CD8-positive, alpha-beta memory T cell (primary cell): ENCODE data around the gene SENP3. TPM values are rescaled to one million over a fixed set of nuclear protein-coding genes. Genes with fewer than 3 reads are reported as not detected.

ENCODE experiments used
- CTCF ChIA-PET: fragments of 350-600 bp; sonication (Branson Sonifier 250); formaldehyde crosslinking; loops from one replicate; lab custom pipeline; 2021; ENCODE audit warnings: antibody characterized with exemption; lab: Charles Lee
- POLR2A ChIA-PET: fragments of 350-600 bp; sonication (Branson Sonifier 250); formaldehyde crosslinking; loops from one replicate; lab custom pipeline; 2021; ENCODE audit warnings: antibody characterized with exemption; lab: Charles Lee
- DNase-seq, 5 donors: peaks; one replicate each; pipeline versions ENCODE4 v3.0.0 to v3.0.0-alpha.2; 2020 to 2022; ENCODE audit warnings: mixed read lengths in 1 of 5
- H3K27ac ChIP-seq: one replicate; pipeline ENCODE4 v1.7.0; 2013; ENCODE audit warnings: low read depth, mild to moderate bottlenecking, low read length, moderate library complexity
- H3K27me3 ChIP-seq: 2 replicates; pipeline ENCODE4 v1.7.0; 2013; ENCODE audit warnings: low read length, mild to moderate bottlenecking; ENCODE audit not compliant: insufficient read depth, poor library complexity, severe bottlenecking
- H3K36me3 ChIP-seq: 2 replicates; pipeline ENCODE4 v1.7.0; 2013; ENCODE audit warnings: mild to moderate bottlenecking, low read length, moderate library complexity; ENCODE audit not compliant: insufficient read depth
- H3K4me1 ChIP-seq: 2 replicates; pipeline ENCODE4 v1.7.0; 2013; ENCODE audit warnings: mild to moderate bottlenecking, low read length, moderate library complexity; ENCODE audit not compliant: insufficient read depth
- H3K4me3 ChIP-seq: 2 replicates; pipeline ENCODE4 v1.7.0; 2013; ENCODE audit warnings: mild to moderate bottlenecking, low read length
- H3K9me3 ChIP-seq: 2 replicates; pipeline ENCODE4 v1.7.0; 2013; ENCODE audit warnings: mild to moderate bottlenecking, low read length
- H3K27ac Mint-ChIP-seq, 8 donors: one replicate each; pipeline ENCODE4 v1.8.0; 2020 to 2021; ENCODE audit warnings: mixed read lengths in 8 of 8, mild to moderate bottlenecking in 6 of 8, inconsistent platforms in 3 of 8, moderate library complexity in 3 of 8
- H3K27me3 Mint-ChIP-seq, 2 donors: one replicate each; pipeline ENCODE4 v1.8.0; 2020 to 2021; ENCODE audit warnings: mixed read lengths in 2 of 2, mild to moderate bottlenecking in 1 of 2, moderate library complexity in 1 of 2
- H3K36me3 Mint-ChIP-seq, 3 donors: one replicate each; pipeline ENCODE4 v1.8.0; 2020 to 2021; ENCODE audit warnings: mixed read lengths in 3 of 3, inconsistent platforms in 1 of 3, mild to moderate bottlenecking in 1 of 3
- H3K4me1 Mint-ChIP-seq, 3 donors: one replicate each; pipeline ENCODE4 v1.8.0; 2020 to 2021; ENCODE audit warnings: mixed read lengths in 3 of 3, inconsistent platforms in 1 of 3, mild to moderate bottlenecking in 1 of 3
- H3K4me3 Mint-ChIP-seq, 7 donors: one replicate each; pipeline ENCODE4 v1.8.0; 2020 to 2021; ENCODE audit warnings: mixed read lengths in 7 of 7, mild to moderate bottlenecking in 6 of 7, moderate library complexity in 4 of 7, inconsistent platforms in 2 of 7
- H3K9me3 Mint-ChIP-seq, 5 donors: one replicate each; pipeline ENCODE4 v1.8.0; 2020 to 2022; ENCODE audit warnings: mixed read lengths in 5 of 5, mild to moderate bottlenecking in 3 of 5, moderate library complexity in 2 of 5, inconsistent platforms in 1 of 5
- polyA plus RNA-seq: library from polyadenylated mRNA; unstranded; fragments of 300-500 nt; fragmentation: Illumina TruSeq; gene quantifications from one replicate; pipeline ENCODE4 v1.2.3, GENCODE V29; 2021
- total RNA-seq, 2 experiments: library from RNA; stranded (reverse); gene quantifications; one replicate each; pipeline ENCODE4 v1.2.3, GENCODE V29; 2021

The SENP3 gene
- total and polyA plus RNA-seq, 3 experiments from 2014 or later: 12.0 to 121 (median 111) TPM

DNA sequence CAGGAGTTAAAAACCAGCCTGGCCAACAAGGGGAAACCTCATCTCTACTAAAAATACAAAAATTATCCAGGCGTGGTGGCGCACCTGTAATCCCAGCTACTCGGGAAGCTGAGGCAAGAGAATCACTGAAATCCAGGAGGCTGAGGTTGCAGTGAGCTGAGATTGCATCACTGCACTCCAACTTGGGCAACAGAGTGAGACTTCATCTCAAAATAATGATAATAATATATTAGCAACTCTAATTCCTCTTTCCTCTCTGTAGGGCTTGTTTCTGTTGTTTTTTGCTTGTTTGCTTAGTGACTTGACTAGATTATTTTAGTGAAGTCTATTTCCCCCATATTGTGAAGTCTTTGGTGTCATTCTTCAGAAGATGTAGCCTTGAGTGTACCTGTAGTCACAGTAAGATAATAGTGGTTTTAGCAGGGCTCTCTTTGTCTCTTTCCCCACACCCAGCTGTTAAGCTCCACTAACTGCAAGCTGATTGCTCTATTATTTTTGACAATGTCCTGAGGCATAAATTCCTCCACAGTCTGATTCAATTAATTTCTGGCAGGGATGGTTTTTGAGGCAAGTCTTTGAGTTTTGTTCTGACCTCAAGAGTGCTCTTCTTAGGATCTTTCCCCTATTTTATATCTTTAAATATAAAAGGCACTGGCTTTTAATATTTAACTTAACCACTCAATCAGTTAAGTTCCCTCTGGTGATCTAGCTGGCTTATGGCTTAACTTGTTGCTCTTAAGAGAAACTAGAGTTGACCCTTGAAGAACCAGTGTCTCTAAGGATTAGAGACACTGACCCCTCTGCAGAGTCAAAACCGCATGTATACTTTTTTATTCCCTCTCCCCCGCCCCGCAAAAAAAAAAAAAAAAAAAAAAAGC is 31.5 kb upstream of the SENP3 start:
- H3K4me3 ChIP-seq: no peak overlapping the region
- H3K4me1 ChIP-seq: no peaks in the 10 kb centered on the region
- Mint-ChIP-seq H3K4me3 (no peak overlapping the region), H3K27me3 (no peaks in the 10 kb centered on the region), H3K27ac (no peak overlapping the region), H3K36me3 (peaks cover 2 to 4% (median 2%) of the 10 kb centered on the region in 3 donors), H3K4me1 (no peaks in the 10 kb centered on the region), H3K9me3 (peaks cover 5 to 23% (median 18%) of the 10 kb centered on the region in 5 donors)
- ChIA-PET CTCF (no interaction called here), POLR2A (no interaction called here)
- H3K27me3 ChIP-seq: no peaks in the 10 kb centered on the region
- H3K36me3 ChIP-seq: no peaks in the 10 kb centered on the region
- DNase-seq: no peak
- H3K27ac ChIP-seq: no peak overlapping the region
- H3K9me3 ChIP-seq: no peaks in the 10 kb centered on the region

- Histone ChIP-seq H3K4me3 (no peak overlapping the region), H3K4me1 (no peaks in the 10 kb centered on the region), H3K9me3 (no peaks in the 10 kb centered on the region), H3K27ac (no peak overlapping the region), H3K36me3 (no peaks in the 10 kb centered on the region), H3K27me3 (no peaks in the 10 kb centered on the region)
- no peaks in the 10 kb centered on the region for H3K9me3 Mint-ChIP-seq
- POLR2A ChIA-PET: no interaction called here
- CTCF ChIA-PET: no interaction called here
- no peak for DNase-seq
- H3K36me3 Mint-ChIP-seq: no peaks in the 10 kb centered on the region
- no peak overlapping the region for H3K27ac Mint-ChIP-seq
- no peaks in the 10 kb centered on the region for H3K4me1 Mint-ChIP-seq
- peaks cover 6 to 11% of the 10 kb centered on the region in 2 donors for H3K27me3 Mint-ChIP-seq
- no peak overlapping the region for H3K4me3 Mint-ChIP-seq
Observed at GRCh38 chr17:7538050-7538449, 23.7 kb upstream of the SENP3 start.

GRCh38 chr17:7538891-7539545 is 22.7 kb upstream of the SENP3 start:
- DNase-seq: no peak
- ChIA-PET POLR2A (no interaction called here), CTCF (no interaction called here)
- Mint-ChIP-seq H3K27ac (no peak overlapping the region), H3K4me1 (no peaks in the 10 kb centered on the region), H3K9me3 (no peaks in the 10 kb centered on the region), H3K27me3 (peaks cover 8 to 11% of the 10 kb centered on the region in 2 donors), H3K36me3 (no peaks in the 10 kb centered on the region), H3K4me3 (no peak overlapping the region)
- H3K4me3 ChIP-seq: no peak overlapping the region
- H3K27me3 ChIP-seq: no peaks in the 10 kb centered on the region
- H3K9me3 ChIP-seq: no peaks in the 10 kb centered on the region
- no peak overlapping the region for H3K27ac ChIP-seq
- H3K4me1 ChIP-seq: no peaks in the 10 kb centered on the region
- no peaks in the 10 kb centered on the region for H3K36me3 ChIP-seq

- Histone ChIP-seq H3K27ac (no peak overlapping the region), H3K27me3 (no peaks in the 10 kb centered on the region), H3K4me1 (no peaks in the 10 kb centered on the region), H3K36me3 (no peaks in the 10 kb centered on the region), H3K9me3 (no peaks in the 10 kb centered on the region), H3K4me3 (no peak overlapping the region)
- Mint-ChIP-seq H3K4me1 (no peaks in the 10 kb centered on the region), H3K9me3 (no peaks in the 10 kb centered on the region), H3K27me3 (peaks cover 8 to 11% of the 10 kb centered on the region in 2 donors), H3K4me3 (no peak overlapping the region), H3K27ac (peak overlapping the region in 1 of 8 donors; percentile 54), H3K36me3 (no peaks in the 10 kb centered on the region)
- DNase-seq: no peak
- ChIA-PET CTCF (interaction anchor here (1.3 kb wide), 1 partner anchor 27 kb away, joined by 3 read pairs; no protein-coding TSS in a partner anchor), POLR2A (no interaction called here)
Observed at GRCh38 chr17:7541074-7541621, 20.6 kb upstream of the SENP3 start.

DNA sequence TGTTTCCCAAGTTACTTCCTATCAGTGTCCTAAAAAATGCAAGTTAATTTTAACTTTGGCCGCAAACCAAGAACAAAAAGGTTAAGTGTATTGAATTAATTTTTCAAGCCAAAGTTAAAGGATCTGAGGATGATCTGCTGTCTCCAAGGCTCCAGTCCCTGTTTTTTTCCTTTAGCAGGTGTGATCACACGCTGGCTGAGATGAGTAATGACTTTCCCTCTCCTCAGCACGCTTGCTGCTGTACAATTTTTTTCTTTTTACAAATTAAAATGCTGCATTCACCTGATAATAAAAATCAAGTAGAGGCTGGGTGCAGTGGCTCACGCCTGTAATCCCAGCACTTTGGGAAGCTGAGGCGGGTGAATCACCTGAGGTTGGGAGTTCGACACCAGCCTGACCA is 16.8 kb upstream of the SENP3 start:
- peaks cover 0 to 6% of the 10 kb centered on the region in 2 donors for H3K27me3 Mint-ChIP-seq
- no peaks in the 10 kb centered on the region for H3K9me3 ChIP-seq
- peaks cover 13% of the 10 kb centered on the region for H3K4me1 ChIP-seq
- no peaks in the 10 kb centered on the region for H3K36me3 Mint-ChIP-seq
- H3K9me3 Mint-ChIP-seq: no peaks in the 10 kb centered on the region
- POLR2A ChIA-PET: interaction anchor here (0.6 kb wide), 1 partner anchor 91 kb away, joined by 5 read pairs; no protein-coding TSS in a partner anchor
- no peak overlapping the region for H3K27ac Mint-ChIP-seq
- CTCF ChIA-PET: no interaction called here
- DNase-seq: no peak
- H3K4me3 Mint-ChIP-seq: no peak overlapping the region
- no peaks in the 10 kb centered on the region for H3K36me3 ChIP-seq
- peaks cover 13 to 15% (median 14%) of the 10 kb centered on the region in 3 donors for H3K4me1 Mint-ChIP-seq
- no peak overlapping the region for H3K4me3 ChIP-seq
- no peak overlapping the region for H3K27ac ChIP-seq
- H3K27me3 ChIP-seq: no peaks in the 10 kb centered on the region

DNA sequence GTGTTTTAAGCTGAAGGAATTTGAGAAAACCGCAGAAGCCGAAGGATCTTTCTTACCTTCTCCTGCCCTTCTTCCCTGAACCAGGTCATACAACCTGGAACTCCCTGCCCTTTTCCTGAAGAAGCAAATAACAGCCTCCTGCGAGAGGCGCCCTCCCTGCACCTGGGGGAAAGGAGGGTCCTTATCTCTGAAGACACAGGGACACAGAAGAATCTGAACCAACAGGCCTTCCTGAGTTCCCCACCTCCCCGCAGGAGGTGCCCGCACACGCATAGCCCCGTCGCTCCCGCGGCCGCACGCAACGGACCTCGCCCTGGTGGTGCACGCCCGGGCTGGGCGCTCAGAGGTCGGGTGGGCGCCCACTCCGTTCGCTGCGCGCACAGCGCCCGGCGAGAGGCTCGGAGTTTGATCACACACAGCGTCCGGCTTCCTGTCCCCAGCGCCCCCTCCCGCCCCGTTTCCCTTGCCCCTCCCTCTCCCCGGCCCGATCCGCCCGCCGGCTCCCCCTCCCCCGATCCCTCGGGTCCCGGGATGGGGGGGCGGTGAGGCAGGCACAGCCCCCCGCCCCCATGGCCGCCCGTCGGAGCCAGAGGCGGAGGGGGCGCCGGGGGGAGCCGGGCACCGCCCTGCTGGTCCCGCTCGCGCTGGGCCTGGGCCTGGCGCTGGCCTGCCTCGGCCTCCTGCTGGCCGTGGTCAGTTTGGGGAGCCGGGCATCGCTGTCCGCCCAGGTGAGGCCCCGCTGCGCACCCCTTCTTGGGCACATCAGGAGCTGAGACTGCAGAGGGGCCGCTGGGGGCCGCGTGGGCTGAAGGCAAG is 12.9 kb upstream of the SENP3 start, which contains the start of gene TNFSF12:
Gene TNFSF12, plus strand, starts transcription at position 474 of the 816 bp plus-strand sequence. Its CDS starts 96 bp downstream, at position 570.
- Mint-ChIP-seq H3K4me3 (peak within 1 kb of the TSS; percentile 84 to 94 (median 89)), H3K36me3 (peaks cover 0 to 16% (median 2%) of the 10 kb centered on the region in 3 donors), H3K9me3 (no peaks in the 10 kb centered on the region), H3K27ac (peak within 1 kb of the TSS; percentile 76 to 97 (median 93)), H3K4me1 (peaks cover 38 to 51% (median 46%) of the 10 kb centered on the region in 3 donors), H3K27me3 (peaks cover 0 to 4% of the 10 kb centered on the region in 2 donors)
- Histone ChIP-seq H3K9me3 (no peaks in the 10 kb centered on the region), H3K27ac (peak within 1 kb of the TSS; percentile 45), H3K27me3 (no peaks in the 10 kb centered on the region), H3K36me3 (no peaks in the 10 kb centered on the region), H3K4me3 (peak within 1 kb of the TSS; percentile 90), H3K4me1 (peaks cover 45% of the 10 kb centered on the region)
- ChIA-PET CTCF (interaction anchor here (7.6 kb wide), 1 partner anchor 12 kb away, joined by 42 read pairs; the partner anchor contains the start of gene SENP3), POLR2A (interaction anchor here (1.4 kb wide), 2 partner anchors 12 to 139 kb away, joined by 3 to 4 read pairs; partner anchors contain the start of gene TP53)
- peak; percentile 43 to 75 (median 45) for DNase-seq

- peaks cover 0 to 18% (median 2%) of the 10 kb centered on the region in 3 donors for H3K36me3 Mint-ChIP-seq
- H3K27me3 Mint-ChIP-seq: peaks cover 0 to 2% of the 10 kb centered on the region in 2 donors
- H3K4me1 Mint-ChIP-seq: peaks cover 41 to 55% (median 50%) of the 10 kb centered on the region in 3 donors
- H3K9me3 ChIP-seq: no peaks in the 10 kb centered on the region
- H3K4me3 ChIP-seq: peak overlapping the region; percentile 90
- H3K4me3 Mint-ChIP-seq: peak overlapping the region; percentile 77 to 90 (median 88)
- H3K27me3 ChIP-seq: no peaks in the 10 kb centered on the region
- ChIA-PET CTCF (interaction anchor here (7.6 kb wide), 1 partner anchor 11 kb away, joined by 42 read pairs; the partner anchor contains the start of gene SENP3), POLR2A (interaction anchor here (1.4 kb wide), 2 partner anchors 11 to 138 kb away, joined by 3 to 4 read pairs; partner anchors contain the start of gene TP53)
- H3K27ac ChIP-seq: peak overlapping the region; percentile 38
- no peaks in the 10 kb centered on the region for H3K36me3 ChIP-seq
- peak; percentile 12 to 59 (median 27) for DNase-seq
- H3K27ac Mint-ChIP-seq: peak overlapping the region; percentile 76 to 97 (median 89)
- no peaks in the 10 kb centered on the region for H3K9me3 Mint-ChIP-seq
- H3K4me1 ChIP-seq: peaks cover 48% of the 10 kb centered on the region
Observed at GRCh38 chr17:7549401-7550055, 12.2 kb upstream of the SENP3 start.
